ENCODE results near the gene B4GALT7. TPM values are rescaled to one million over a fixed set of nuclear protein-coding genes. Genes with fewer than 3 reads are reported as not detected.

Gene B4GALT7
- 40.7 and 46.5 TPM in 2 replicates for total RNA-seq

- peaks cover 1% of the 10 kb centered on the region for H3K36me3 ChIP-seq (ENCODE audit: control insufficient read depth, insufficient read depth, low read length)
- peak within 1 kb of the TSS; percentile 69 for H3K4me3 ChIP-seq (ENCODE audit: low read depth, low read length)
- DNase-seq (ENCODE audit: low read depth) = no peak
- TF ChIP-seq CTCF (IDR thresholded peaks at IDR 0.05; ENCODE audit: insufficient read depth, low read length, poor library complexity, severe bottlenecking) = no peak
- H3K27me3 ChIP-seq (ENCODE audit: control insufficient read depth, insufficient read depth, low read length) = no peaks in the 10 kb centered on the region
Observed at GRCh38 chr5:177599731-177600507, at the start of gene B4GALT7. TSS of gene B4GALT7 (plus strand) at chr5:177600132. CDS start at chr5:177600211, 79 bp downstream.

- no peak for TF ChIP-seq CTCF (IDR thresholded peaks at IDR 0.05; ENCODE audit: insufficient read depth, low read length, poor library complexity, severe bottlenecking)
- Histone ChIP-seq H3K4me3 (ENCODE audit: low read depth, low read length) (peak overlapping the region; percentile 86), H3K27me3 (ENCODE audit: control insufficient read depth, insufficient read depth, low read length) (no peaks in the 10 kb centered on the region), H3K36me3 (ENCODE audit: control insufficient read depth, insufficient read depth, low read length) (no peaks in the 10 kb centered on the region)
- no peak for DNase-seq (ENCODE audit: low read depth)
Observed at GRCh38 chr5:177552839-177553455, 47.0 kb upstream of the B4GALT7 start.

GRCh38 chr5:177553671-177554429 is 46.1 kb upstream of the B4GALT7 start:
- TF ChIP-seq CTCF (IDR thresholded peaks at IDR 0.05; ENCODE audit: insufficient read depth, low read length, poor library complexity, severe bottlenecking) = no peak

GRCh38 chr5:177554474-177555111 is 45.3 kb upstream of the B4GALT7 start, which contains the start of gene FAM193B:
TSS of gene FAM193B (minus strand) at chr5:177554563. CDS start at chr5:177554458, 105 bp downstream.
- Histone ChIP-seq H3K36me3 (ENCODE audit: control insufficient read depth, insufficient read depth, low read length) (no peaks in the 10 kb centered on the region), H3K27me3 (ENCODE audit: control insufficient read depth, insufficient read depth, low read length) (no peaks in the 10 kb centered on the region), H3K4me3 (ENCODE audit: low read depth, low read length) (peak within 1 kb of the TSS; percentile 86)
- peak; percentile 32 for TF ChIP-seq CTCF (IDR thresholded peaks at IDR 0.05; ENCODE audit: insufficient read depth, low read length, poor library complexity, severe bottlenecking)
- peak; percentile 41 for DNase-seq (ENCODE audit: low read depth)

More at GRCh38 chr5:177553671-177554429, 46.1 kb upstream of the B4GALT7 start:
- Histone ChIP-seq H3K4me3 (ENCODE audit: low read depth, low read length) (peak overlapping the region; percentile 86), H3K36me3 (ENCODE audit: control insufficient read depth, insufficient read depth, low read length) (no peaks in the 10 kb centered on the region), H3K27me3 (ENCODE audit: control insufficient read depth, insufficient read depth, low read length) (no peaks in the 10 kb centered on the region)
- no peak for DNase-seq (ENCODE audit: low read depth)

GRCh38 chr5:177555228-177555627 is 44.7 kb upstream of the B4GALT7 start:
- Histone ChIP-seq H3K36me3 (ENCODE audit: control insufficient read depth, insufficient read depth, low read length) (no peaks in the 10 kb centered on the region), H3K27me3 (ENCODE audit: control insufficient read depth, insufficient read depth, low read length) (no peaks in the 10 kb centered on the region), H3K4me3 (ENCODE audit: low read depth, low read length) (no peak overlapping the region)
- no peak for DNase-seq (ENCODE audit: low read depth)
- no peak for TF ChIP-seq CTCF (IDR thresholded peaks at IDR 0.05; ENCODE audit: insufficient read depth, low read length, poor library complexity, severe bottlenecking)

All from kidney epithelial cell (primary cell).